ENCODE data around the gene MYO19.

The MYO19 gene

GRCh38 chr17:36498155-36498554 lies 36.5 kb downstream of the MYO19 start:
- TF ChIP-seq SIN3A (IDR thresholded peaks at IDR 0.05; ENCODE audit: borderline replicate concordance, insufficient read depth, low read length) (no peak), FOXP2 (optimal IDR thresholded peaks at IDR 0.05; ENCODE audit: borderline replicate concordance, extremely low read depth, extremely low read length, insufficient read depth) (no peak), TAF1 (IDR thresholded peaks at IDR 0.05; ENCODE audit: borderline replicate concordance, insufficient read depth, low read length) (no peak)

GRCh38 chr17:36496018-36496789 lies 38.5 kb downstream of the MYO19 start:
- no peak for TF ChIP-seq FOXP2 (optimal IDR thresholded peaks at IDR 0.05; ENCODE audit: borderline replicate concordance, extremely low read depth, extremely low read length, insufficient read depth)
- no peak for TF ChIP-seq POLR2AphosphoS5 (IDR thresholded peaks at IDR 0.05; ENCODE audit: low read depth, low read length)
- no peak for TF ChIP-seq REST (IDR thresholded peaks at IDR 0.05; ENCODE audit: insufficient read depth in 1 of 2, low read depth in 2 of 2, low read length in 2 of 2)
- no peak for TF ChIP-seq TAF1 (IDR thresholded peaks at IDR 0.05; ENCODE audit: borderline replicate concordance, insufficient read depth, low read length)
- no peak for TF ChIP-seq SIN3A (IDR thresholded peaks at IDR 0.05; ENCODE audit: borderline replicate concordance, insufficient read depth, low read length)

- no peak for TF ChIP-seq SIN3A (IDR thresholded peaks at IDR 0.05; ENCODE audit: borderline replicate concordance, insufficient read depth, low read length)
- TF ChIP-seq FOXP2 (optimal IDR thresholded peaks at IDR 0.05; ENCODE audit: borderline replicate concordance, extremely low read depth, extremely low read length, insufficient read depth): no peak
- no peak for TF ChIP-seq REST (IDR thresholded peaks at IDR 0.05; ENCODE audit: insufficient read depth in 1 of 2, low read depth in 2 of 2, low read length in 2 of 2)
- TF ChIP-seq TAF1 (IDR thresholded peaks at IDR 0.05; ENCODE audit: borderline replicate concordance, insufficient read depth, low read length): no peak
- no peak for TF ChIP-seq POLR2AphosphoS5 (IDR thresholded peaks at IDR 0.05; ENCODE audit: low read depth, low read length)
Observed at GRCh38 chr17:36495076-36495578, 39.5 kb downstream of the MYO19 start.

- TF ChIP-seq REST (IDR thresholded peaks at IDR 0.05; ENCODE audit: insufficient read depth in 1 of 2, low read depth in 2 of 2, low read length in 2 of 2): no peak
- TF ChIP-seq SIN3A (IDR thresholded peaks at IDR 0.05; ENCODE audit: borderline replicate concordance, insufficient read depth, low read length): no peak
- no peak for TF ChIP-seq TAF1 (IDR thresholded peaks at IDR 0.05; ENCODE audit: borderline replicate concordance, insufficient read depth, low read length)
- no peak for TF ChIP-seq POLR2AphosphoS5 (IDR thresholded peaks at IDR 0.05; ENCODE audit: low read depth, low read length)
- no peak for TF ChIP-seq FOXP2 (optimal IDR thresholded peaks at IDR 0.05; ENCODE audit: borderline replicate concordance, extremely low read depth, extremely low read length, insufficient read depth)
Observed at GRCh38 chr17:36494674-36495073, 40.0 kb downstream of the MYO19 start.

GRCh38 chr17:36493956-36494355 lies 40.7 kb downstream of the MYO19 start:
- TF ChIP-seq SIN3A (IDR thresholded peaks at IDR 0.05; ENCODE audit: borderline replicate concordance, insufficient read depth, low read length): no peak
- no peak for TF ChIP-seq REST (IDR thresholded peaks at IDR 0.05; ENCODE audit: insufficient read depth in 1 of 2, low read depth in 2 of 2, low read length in 2 of 2)
- TF ChIP-seq POLR2AphosphoS5 (IDR thresholded peaks at IDR 0.05; ENCODE audit: low read depth, low read length): no peak
- no peak for TF ChIP-seq FOXP2 (optimal IDR thresholded peaks at IDR 0.05; ENCODE audit: borderline replicate concordance, extremely low read depth, extremely low read length, insufficient read depth)
- no peak for TF ChIP-seq TAF1 (IDR thresholded peaks at IDR 0.05; ENCODE audit: borderline replicate concordance, insufficient read depth, low read length)

Data from PFSK-1 (cell line).